GM12873 (cell line): ENCODE data around the gene FAM98C.

Experiments used
- TF ChIP-seq, protein P1 (sequence below): IDR thresholded peaks from 2 replicates; pipeline ENCODE4 v1.5.1; 2012; ENCODE audit warnings: low read depth, mild to moderate bottlenecking, moderate library complexity, low read length, control low read depth; ENCODE audit not compliant: insufficient read depth; ENCODE audit errors: missing control alignments

FAM98C gene

DNA sequence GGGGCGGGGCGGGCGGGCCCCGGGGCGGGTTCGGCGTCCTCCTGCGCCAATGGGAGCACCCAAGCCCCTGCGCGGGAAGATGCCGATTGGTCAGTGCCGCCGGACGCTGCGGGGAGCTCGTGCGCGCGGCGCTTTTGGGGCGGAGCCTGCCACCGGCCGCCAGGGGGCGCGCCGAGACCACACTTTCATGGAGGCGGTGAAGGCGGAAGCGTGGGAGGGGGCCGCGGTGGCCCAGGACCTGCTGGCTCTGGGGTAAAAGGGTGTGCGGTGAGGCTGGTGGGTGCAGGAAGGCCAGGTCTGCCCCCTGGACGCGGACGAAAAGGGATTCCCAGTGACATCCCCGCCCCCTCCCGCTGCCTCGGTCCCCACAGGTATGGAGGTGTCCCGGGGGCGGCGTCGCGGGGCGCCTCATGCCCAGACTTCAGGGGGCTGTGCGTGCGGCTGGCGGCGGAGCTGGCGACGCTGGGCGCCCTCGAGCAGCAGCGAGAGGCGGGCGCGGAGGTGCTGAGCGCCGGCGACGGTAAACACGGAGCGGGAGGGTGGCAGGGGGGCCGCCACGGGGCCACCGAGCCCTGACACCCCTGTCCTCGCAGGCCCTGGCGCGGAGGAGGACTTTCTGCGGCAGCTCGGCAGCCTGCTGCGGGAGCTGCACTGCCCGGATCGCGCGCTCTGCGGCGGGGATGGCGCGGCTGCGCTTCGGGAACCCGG, at the start of gene FAM98C:
Gene FAM98C, plus strand, starts transcription at position 127 of the 708 bp plus-strand sequence. Its CDS starts 61 bp downstream, at position 188.
- TF ChIP-seq, protein P1, sequence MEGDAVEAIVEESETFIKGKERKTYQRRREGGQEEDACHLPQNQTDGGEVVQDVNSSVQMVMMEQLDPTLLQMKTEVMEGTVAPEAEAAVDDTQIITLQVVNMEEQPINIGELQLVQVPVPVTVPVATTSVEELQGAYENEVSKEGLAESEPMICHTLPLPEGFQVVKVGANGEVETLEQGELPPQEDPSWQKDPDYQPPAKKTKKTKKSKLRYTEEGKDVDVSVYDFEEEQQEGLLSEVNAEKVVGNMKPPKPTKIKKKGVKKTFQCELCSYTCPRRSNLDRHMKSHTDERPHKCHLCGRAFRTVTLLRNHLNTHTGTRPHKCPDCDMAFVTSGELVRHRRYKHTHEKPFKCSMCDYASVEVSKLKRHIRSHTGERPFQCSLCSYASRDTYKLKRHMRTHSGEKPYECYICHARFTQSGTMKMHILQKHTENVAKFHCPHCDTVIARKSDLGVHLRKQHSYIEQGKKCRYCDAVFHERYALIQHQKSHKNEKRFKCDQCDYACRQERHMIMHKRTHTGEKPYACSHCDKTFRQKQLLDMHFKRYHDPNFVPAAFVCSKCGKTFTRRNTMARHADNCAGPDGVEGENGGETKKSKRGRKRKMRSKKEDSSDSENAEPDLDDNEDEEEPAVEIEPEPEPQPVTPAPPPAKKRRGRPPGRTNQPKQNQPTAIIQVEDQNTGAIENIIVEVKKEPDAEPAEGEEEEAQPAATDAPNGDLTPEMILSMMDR, result peak; percentile 87

DNA sequence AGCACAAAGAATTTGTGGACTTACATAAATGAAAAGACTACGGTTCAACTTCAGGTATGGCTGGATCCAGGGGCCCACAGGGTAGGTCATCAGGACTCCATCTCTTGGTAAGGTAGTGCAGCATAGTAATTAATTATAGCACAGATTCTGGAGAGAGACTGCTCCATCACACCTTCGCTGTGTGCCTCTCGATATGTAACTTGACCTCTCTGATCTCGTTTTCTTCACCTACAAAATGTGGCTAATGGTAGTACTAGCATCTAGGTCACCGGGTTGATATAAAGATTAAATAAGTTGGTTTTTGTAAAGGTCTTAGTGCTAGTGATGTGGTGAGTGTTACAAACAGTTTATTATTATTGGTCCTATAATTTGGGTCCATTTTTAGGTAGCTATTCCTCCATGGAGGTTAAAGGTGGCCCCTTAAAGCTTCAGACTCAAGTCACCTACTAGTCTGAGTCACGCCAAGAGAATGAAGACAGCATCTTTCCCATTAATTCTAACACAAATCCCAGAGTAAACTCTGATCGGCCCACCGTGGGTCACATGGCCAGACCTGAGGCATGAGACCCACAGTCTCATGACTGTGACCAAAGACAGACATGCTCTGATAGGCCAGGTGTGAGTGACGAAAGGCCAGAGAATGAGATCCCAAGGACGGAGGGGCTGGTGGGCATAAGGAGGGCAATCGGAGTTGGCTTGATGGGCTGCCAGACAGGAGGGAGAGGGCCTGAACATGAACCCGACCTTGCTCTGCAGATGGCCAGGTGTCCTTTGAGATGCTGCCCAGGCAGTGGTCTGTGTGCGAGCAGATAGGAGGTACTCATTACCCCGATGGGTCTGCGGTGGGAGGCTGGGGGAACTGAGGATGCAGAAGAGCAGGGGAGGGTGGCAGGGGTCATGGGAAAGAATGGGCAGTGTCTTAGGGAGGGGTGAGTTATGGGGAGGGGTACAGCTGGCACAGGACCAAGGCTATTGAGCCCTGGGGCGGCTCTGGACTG, 46.9 kb upstream of the FAM98C start:
- TF ChIP-seq, protein P1, result no peak

DNA sequence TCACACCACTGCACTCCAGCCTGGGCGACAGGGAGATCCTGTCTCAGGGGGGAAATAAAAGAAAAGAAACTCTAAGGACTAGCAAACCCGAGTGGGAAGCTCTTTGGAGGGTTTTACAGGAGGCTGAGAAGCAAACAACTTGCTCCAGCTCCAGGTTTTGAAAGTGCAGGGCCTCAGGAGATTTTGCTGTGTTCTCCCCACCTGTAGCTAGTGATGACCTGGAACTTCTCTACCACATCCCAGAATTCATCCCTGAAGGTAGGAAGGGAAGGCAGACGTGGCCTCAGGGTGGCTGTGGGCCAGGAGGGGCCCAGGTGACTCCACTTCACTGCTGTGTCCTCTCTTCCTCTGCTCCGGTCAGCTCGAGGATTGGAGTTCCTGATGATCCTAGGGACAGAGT, 44.8 kb upstream of the FAM98C start:
- TF ChIP-seq, protein P1, result no peak

DNA sequence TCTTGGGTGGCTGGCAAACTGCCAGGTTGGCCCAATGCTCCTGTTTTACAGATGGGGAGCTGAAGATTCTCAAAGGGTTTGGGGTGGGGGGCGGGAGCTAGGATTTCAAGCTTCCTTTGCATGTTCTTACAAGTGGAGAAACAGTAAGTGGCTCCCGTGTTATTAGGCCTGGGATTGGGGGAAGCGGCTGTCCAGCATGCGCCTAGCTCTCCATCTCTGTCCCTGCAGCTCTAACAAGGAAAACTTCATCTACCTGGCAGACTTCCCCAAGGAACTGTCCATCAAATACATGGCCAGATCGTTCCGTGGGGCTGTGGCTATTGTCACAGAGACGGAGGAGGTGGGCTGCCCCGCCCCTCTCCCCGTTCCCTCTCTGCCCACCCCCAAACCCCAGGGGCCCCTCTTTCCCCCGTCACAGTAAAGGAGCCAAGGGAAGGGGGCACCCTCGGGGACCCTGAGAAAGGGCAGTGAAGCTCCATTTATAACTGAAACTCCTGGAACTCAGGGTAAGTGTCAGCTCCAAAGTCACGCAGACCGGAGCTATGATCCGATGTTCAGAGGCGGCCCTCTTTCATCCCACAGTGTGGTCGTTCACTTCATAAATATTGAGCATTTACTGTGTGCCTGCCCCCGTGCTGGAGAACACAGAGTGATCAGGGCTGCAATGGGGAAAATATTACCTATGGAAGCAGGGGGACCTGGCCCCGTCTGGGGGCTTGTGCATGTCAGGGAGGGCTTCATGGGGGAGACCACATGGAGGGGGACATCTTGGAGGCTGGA, 43.5 kb upstream of the FAM98C start:
- TF ChIP-seq, protein P1, result no peak

DNA sequence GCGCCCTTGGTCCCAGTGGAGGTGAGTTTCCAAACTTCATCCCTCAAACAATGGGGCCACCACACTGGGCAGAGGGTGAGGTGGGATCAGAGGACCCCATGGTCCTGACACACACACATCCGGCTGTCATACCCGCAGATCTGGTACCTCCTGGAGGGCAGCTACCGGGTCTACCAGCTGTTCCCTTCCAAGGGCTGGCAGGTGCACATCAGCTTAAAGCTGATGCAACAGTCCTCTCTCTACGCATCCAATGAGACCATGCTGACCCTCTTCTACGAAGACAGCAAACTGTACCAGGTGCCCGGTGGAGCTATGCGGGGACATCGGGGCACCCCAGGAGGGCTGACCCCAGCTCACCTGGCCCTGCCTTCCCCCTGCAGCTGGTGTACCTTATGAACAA, 42.5 kb upstream of the FAM98C start:
- TF ChIP-seq, protein P1, result no peak

DNA sequence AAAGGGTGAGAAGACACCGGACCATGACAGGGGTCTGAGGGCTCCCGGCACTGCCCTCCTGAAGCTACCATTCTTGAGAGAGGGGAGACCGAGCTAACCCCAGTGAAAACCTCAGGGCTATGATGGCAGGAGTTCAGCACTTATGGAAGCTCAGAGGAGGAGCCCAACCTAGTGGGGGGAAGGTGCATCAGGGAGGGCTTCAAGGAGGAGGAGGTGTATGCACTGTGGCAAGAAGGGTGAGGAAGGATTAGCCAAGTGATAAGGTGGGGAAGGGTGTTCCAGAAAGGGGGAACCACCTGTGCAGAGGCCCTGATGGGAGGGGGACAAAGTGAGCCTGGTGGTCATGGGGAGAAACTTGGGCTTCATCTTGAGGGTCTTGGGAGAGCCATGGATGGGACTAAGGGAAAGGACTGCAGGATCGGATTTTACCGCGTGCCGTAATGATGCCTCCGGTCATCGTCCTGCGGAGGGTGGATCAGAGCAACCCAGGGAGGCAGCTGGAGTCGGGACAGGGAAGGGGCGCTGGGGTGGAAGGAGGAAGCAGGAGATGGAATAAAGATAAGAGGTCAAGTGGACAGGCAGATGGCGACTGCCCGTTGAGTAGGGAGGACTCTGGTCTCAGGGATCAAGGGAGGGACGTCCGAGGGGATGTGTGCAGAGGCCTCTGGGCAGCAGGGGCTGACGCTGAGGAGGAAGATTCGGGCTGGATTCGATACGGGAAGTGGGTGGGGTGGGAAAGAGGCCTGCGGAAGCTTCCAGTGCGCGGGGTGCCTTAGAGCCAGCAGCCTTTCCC, 41.9 kb upstream of the FAM98C start:
- TF ChIP-seq, protein P1, result no peak
